HG03432 (cell line): ENCODE results near the gene HOXD8.

Experiments
- ATAC-seq: cut with Tn5 transposase; IDR thresholded peaks from one replicate; pipeline ENCODE4 v1.9.1; 2021; ENCODE audit warnings: mild to moderate bottlenecking, moderate library complexity; ENCODE audit not compliant: unreplicated experiment

The HOXD8 gene

DNA sequence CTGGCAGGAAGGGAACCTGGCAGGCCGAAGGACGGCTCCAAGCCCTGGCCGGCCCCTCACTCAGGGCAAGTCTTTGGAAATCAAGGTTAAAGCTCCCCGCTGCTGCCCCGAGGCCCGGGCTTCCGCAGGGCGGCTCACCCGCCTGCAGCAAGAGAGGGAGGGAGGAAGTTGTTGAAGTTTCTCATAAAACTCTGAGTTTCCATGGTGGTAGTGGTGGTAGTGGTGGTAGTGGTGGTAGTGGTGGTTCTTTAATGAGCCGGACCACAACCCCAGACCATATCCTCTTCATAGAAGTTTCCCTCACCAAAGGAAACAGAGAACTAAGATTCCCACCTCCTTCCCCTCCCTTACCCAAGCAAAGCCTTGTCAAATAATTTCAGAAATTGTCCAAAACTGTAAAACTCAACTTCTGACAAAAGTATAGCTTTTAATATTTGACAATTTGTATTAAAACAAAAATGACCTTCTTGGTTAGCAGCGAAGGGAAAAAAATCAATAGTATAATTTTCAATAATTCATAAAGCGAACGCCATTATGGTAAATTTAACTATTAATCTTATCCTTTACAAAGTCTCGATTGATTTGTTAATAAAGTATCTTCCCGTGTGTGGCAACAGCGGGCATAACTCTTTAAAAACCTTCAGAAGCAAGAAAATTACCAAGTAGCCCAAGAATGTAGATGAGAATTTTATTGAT, 14.4 kb upstream of the HOXD8 start:
- no peak for ATAC-seq

DNA sequence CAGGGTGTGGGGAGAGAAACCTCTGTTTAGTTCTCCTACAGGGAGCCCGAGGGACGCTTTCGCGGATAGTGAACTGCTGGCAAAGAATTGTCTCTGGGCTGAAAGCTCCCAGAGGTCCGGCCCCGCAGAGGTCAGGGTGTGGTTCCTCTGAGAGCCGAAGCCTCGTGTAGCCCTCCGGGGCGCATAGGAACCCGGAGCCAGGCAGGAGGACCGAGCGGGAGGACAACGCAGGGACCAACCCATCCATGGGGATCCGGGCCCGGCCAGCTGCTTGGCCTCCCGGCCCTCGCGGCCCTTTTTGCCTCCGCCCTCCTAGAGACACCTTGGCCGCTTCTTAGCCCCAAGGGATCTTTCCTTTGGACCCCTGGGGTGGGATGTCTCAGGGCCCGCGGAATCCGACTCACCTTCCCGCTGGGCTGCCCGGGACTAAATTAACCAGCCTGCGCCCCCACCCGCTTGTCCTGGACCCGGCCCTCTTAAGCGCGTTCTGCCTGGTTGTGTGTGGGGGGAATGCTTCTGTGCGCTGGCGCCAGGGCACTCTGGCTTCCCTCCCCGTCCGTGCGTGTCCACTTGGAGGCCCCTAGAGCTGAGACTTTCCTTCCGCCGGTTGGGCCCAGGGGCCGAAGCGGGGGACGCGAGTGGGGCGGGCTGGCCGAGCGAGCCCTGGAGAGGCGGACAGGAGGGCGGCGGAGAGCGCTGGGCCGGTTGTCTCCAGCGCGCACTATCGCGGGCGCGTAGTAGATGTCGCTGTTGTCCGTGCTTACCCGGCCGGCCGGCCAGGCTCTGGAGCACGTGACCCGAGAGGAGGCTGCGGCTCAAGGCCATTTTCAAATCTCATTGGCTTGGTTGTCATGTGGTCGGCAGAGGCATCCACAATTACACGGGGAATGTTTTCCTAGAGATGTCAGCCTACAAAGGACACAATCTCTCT, 13.4 kb upstream of the HOXD8 start, which contains the start of gene HOXD10:
Gene HOXD10, plus strand, starts transcription at position 896 of the 931 bp plus-strand sequence. CDS start 56 bp downstream, outside the sequence.
- no peak for ATAC-seq

DNA sequence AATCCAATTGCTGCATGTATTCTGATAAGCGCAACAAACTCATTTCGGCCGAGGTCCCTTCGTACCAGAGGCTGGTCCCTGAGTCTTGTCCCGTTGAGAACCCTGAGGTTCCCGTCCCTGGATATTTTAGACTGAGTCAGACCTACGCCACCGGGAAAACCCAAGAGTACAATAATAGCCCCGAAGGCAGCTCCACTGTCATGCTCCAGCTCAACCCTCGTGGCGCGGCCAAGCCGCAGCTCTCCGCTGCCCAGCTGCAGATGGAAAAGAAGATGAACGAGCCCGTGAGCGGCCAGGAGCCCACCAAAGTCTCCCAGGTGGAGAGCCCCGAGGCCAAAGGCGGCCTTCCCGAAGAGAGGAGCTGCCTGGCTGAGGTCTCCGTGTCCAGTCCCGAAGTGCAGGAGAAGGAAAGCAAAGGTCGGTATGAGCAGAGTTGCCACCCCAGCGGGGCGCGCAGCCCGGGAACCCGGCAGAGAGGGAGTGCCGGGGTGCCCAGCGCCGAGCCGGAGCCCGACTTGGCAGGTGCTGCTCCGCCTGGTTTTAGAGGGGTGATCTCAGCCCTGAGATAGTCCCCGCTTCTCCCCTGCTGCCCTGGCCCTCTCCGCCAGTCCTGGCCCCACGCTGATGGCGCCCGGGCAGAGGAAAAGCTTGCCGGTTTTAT, 12.2 kb upstream of the HOXD8 start:
- ATAC-seq, result no peak

DNA sequence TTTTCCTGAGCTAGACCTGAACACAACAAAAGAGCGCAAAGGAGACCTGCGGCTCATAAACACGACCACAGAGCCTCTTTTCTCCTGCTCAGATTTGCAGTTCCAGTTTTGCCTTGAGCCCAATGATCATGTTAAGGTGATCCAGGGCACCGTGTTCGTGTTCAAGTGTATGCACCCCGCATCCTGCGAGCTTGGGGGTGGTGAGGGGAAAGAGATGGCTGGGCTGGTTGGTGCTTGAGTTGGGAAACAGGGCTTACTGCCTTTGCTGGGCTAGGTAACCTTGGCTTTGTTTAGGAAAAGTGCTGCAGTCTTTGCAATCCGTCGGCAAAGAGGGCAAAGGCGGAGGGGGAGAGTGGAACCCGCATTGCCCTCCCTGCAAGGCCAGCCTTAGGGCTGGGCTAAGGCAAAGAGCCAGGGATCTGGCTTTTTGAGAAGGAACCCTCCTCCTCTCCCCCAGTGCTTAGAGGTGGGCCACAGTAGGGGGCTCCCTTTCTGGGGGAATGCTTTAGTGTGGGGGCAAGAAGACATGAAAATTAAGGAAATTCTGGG, 11.6 kb upstream of the HOXD8 start:
- no peak for ATAC-seq

DNA sequence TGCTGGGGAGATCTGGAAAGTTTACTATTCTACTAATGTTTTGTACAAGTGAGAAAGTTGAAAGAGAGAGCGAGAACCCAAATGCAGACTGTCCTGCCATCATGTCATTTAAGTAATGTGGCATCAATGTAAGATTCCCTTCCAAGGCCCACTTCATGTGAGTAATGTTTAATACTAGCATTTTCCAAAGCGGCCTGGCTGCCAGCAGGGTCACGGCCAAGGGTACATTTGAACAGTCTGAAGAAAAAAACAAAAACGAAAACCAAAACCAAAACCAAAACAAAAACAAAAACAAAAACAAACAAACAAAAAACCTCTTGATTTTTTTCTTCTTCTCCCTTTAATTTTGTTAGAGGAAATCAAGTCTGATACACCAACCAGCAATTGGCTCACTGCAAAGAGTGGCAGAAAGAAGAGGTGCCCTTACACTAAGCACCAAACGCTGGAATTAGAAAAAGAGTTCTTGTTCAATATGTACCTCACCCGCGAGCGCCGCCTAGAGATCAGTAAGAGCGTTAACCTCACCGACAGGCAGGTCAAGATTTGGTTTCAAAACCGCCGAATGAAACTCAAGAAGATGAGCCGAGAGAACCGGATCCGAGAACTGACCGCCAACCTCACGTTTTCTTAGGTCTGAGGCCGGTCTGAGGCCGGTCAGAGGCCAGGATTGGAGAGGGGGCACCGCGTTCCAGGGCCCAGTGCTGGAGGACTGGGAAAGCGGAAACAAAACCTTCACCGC, 10.7 kb upstream of the HOXD8 start:
- no peak for ATAC-seq

DNA sequence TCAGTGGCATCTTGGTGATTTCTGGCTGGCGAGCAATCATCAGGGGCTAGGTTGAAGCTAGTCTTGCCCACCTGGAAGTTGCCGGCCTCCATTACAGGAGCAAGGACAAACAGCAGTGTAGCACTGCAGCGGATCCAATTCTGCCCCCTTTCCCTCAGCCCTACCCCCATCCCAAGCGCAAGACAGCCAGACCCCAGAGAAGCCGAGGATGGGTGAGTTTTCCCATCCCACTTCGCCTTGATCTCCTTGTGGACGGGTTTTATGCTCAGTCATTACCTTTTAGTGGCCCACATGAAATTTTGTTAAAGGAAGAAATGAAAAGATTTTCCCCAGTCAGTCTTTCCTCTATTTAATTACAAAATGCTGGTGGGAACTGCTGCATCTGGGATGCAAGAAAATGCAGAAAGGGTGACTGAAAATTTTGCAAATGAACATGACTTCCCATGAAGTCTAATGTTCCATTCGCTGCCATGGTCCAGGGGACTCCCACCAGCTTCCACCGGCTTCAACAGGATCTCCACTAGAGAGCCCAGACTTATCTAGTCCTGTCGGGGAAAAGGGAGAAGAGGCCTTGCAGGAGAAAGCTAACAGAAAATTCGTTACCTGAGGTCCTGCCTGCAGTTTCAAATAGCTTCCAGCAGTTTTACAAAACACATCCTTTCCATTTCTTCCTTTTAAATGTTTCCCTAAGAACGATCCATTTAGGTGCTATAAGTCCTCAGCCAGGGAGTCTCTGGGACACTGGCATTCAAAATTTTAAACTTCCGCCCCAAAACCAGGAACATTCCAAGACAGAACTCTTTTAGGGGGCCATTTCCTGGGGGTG, 8.9 kb upstream of the HOXD8 start:
- no peak for ATAC-seq

DNA sequence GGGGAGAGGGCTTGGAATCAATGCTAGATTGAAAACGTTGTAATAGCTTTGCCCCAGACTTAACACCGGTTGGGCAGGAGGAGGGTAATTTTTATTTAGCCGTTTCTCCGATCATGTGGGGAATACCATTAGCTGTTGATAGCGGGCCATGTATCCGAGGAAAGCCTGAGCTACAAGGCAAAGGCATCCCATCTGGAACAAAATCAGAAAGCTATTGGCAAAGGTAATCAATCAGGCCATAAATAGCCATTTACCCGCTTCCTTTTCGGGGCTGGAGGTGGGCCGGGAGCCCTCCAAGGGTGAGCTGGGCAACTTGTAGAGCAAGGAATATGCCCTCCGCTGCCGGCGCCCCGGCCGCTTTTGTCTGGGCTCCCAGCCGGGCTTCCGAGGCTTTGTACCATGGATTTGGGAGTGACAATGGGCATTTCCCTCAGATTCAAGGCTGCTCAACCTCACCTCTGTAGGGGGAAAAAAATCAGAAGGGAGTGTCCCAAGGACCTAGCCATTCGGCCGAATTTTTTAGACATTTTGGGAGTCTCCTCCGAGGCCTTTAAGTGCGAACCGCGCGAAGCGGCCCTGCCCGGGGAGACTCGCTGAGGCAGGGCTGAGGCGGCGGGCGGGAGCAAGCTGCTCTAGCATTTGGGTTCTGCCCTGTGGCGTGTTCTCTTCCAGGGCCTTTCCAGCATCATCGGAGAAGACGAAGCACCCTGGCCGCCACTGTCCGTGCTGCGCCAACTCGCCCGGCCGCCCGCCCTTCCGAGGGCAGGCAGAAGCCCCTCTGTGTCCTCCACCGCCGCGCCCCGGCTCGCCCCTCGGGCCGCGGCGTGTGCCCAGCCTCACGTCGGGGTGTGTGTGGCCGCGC, 8.1 kb upstream of the HOXD8 start:
- no peak for ATAC-seq

DNA sequence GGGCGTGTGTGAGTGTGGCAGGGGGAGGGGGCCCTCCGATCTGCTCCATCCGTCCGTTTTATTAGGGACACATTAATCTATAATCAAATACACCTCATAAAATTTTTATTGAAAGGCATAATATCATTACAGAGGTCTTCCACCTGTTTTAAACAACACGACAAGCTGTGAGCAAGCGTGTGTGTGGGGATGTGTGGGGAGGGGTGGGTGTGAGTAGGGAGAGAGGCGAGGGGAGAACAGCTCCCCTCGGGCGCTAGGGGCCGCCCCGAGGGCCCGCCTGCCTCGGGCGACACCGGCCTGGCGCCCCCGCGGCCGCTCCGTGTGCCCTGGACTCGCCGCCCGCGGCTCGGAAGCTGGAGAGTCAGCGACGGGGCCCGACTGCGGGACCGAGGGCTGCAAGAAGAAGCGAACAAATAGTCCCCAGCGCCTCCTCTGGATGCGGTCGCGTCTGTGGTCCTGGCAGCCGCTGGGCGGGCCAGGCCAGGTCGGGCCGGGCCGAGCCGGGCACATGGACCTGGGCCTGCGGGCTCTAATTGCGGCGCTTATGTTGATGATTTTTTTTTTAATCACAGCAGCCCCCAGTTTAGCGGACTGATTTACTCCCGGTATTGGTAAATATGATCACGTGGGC, 7.3 kb upstream of the HOXD8 start:
- ATAC-seq, result no peak

DNA sequence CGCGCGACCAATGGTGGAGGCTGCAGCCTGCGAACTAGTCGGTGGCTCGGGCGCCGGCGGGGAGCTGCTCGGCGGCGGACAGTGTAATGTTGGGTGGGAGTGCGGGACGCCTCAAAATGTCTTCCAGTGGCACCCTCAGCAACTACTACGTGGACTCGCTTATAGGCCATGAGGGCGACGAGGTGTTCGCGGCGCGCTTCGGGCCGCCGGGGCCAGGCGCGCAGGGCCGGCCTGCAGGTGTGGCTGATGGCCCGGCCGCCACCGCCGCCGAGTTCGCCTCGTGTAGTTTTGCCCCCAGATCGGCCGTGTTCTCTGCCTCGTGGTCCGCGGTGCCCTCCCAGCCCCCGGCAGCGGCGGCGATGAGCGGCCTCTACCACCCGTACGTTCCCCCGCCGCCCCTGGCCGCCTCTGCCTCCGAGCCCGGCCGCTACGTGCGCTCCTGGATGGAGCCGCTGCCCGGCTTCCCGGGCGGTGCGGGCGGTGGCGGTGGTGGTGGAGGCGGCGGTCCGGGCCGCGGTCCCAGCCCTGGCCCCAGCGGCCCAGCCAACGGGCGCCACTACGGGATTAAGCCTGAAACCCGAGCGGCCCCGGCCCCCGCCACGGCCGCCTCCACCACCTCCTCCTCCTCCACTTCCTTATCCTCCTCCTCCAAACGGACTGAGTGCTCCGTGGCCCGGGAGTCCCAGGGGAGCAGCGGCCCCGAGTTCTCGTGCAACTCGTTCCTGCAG, 6.7 kb upstream of the HOXD8 start, which contains the start of gene HOXD9:
Gene HOXD9, plus strand, starts transcription at position 37 of the 728 bp plus-strand sequence. Its CDS starts 50 bp downstream, at position 87.
- no peak for ATAC-seq

DNA sequence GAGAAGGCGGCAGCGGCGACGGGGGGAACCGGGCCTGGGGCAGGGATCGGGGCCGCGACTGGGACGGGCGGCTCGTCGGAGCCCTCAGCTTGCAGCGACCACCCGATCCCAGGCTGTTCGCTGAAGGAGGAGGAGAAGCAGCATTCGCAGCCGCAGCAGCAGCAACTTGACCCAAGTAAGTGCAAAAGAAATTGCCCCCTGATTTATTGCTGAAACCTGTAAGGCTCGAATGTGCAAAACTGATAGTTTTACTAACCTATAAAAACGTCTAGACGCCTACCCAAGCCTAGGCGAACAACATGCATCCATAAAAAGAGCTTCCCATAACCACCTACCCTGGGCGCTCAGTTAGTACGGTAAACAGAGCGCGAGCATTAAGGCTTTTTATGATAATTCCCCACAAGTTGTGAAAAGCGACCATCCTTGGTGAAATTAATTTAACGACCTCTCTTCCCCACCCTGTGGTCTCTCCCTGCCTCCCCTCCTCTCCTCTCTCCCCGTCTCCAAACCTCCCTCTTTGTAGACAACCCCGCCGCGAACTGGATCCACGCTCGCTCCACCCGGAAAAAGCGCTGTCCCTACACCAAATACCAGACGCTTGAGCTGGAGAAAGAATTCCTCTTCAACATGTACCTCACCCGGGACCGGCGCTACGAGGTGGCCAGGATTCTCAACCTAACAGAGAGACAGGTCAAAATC, 5.9 kb upstream of the HOXD8 start:
- no peak for ATAC-seq

DNA sequence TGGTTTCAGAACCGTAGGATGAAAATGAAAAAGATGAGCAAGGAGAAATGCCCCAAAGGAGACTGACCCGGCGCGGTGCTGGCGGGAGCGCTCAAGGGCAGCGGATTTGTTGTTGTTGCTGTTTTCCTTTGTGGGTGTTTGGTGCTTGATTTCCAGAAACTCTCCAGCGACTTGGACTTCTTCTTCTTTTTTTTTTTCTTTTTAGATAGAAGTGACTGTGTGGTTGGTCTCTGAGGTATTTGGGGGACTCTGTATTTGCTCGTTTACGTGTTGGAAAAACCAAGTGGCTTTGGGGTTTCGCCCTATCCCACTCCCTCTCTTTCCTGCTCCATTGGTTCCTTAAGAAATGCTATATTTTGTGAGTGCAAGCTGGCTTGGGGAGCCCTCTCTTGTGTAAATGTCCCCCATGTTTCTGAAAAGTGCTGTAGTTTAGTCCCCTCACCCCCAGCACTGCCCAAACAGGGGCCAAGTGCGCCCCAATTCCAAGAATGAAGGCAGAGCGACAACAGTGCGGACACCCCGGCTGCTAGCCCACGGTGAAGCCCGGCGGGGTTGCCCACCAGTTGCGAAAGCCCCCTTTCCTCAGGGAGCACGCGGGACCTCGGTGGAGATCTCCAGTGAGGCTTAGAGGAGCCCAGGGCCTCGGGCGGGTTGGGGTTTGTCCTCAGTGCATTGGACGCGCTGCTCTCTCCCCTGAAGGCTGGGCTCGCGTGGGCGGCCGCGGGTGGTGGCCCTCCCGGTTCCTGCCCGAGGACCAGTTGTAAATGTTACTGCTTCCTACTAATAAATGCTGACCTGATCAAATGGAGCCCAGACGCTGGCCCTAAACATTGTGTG, 5.2 kb upstream of the HOXD8 start:
- no peak for ATAC-seq

DNA sequence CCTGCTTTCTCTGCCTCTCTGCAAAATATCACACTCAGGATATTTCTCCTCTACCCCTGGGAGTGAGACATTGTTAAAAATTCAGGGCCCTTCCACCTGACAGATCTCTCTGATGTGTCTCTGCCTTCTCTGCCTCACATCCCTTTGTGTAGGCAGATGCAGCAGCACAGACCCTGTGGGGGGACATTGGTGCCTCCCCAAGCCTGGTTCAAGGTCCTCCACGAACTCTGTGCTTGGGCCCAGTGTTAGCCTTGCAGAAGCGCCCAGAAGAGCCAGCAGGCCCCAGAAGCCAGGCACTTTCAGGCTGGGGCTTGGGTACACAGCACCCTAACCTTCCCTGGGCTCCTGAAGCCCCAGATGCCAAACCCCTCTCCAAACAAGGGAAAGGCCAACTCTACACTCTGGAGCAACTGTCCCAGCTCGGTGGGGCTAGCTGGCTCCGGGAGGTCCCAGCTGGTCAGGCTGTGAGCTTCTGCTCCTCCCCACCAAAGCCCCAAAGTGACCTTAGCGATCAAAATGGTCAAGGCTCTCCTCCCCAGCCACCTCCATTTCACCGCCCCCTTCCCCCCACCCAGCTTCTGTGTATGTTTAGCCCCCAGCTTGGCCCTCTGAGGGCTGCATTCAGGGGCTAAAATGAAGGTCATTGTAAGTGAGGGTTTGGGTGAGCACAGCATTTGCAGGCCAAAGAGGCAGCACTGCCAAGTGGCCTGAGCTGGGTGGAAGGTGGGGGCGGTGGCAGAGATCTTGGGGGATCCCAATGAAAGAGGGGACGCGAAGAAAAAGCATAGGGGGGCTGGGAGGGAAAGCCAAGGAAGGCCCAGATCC, 4.3 kb upstream of the HOXD8 start:
- ATAC-seq, result no peak

DNA sequence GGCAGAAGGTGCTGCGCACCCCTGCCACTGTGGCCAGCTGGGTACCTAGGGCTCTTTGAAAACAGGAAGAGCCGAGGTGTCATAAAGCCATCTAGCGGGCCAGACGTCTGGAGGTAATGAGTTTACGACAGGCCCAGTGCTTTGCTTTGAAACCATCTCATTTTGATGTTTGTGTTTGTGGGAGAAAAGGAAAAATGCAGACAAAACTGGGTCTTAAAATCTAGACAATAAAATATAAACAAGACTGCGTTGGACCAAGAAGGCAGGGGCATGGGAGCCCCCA, 3.8 kb upstream of the HOXD8 start:
- no peak for ATAC-seq

DNA sequence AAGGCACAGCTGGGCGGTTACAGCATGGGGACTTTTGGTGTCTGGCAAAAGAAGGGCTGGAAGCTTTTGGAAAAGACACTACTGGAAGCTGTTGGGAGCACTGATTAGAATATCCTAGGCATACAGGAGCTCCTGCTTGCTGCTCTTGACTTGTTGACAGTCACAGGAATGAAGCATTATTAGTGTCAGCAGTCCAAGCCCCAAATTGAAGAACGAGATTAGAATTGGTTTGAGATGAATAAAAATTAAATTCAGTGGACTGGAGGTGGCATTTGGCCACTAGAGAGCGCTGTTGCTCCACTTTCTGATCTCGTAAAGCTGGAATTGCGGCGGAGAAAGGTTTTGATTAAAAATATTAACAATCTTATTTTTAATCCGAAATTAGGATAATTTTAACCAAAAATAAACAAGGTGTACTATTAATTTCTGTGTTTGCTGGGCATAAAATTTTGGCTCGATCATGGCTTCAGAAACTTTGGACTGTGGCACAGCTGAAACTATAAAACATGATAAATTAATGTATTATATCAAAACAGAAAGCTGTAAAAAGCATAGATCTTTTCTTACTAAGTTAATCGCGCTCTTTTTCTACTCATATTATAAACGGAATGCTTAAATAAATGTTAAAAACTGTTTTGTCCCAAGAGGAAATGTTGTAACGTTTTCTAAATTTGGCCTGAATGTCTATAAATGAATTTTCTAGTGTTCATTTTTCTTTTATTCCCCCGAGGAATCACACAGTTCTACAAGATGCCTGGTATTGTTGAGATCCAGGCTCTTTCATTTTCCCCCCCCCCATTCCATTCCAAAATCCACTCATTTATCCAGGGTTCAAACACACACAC, 2.4 kb upstream of the HOXD8 start:
- no peak for ATAC-seq

DNA sequence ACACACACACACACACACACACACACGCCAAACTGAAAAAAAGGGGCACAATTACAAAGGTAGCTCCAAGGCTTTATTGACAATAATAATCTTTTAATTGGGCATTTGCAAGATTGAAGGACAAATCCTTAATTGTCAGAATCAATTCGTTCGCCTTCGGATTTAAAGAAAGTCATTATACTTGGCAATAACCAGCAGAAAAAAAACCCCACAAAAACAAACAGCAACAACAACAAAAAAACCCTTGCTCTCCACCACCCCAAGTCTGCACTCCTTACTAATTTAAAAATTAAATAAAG, 1.8 kb upstream of the HOXD8 start:
- no peak for ATAC-seq
